Lower leg skin (tissue), 3 donors: ENCODE results near the gene TNNI3K.

ENCODE experiments used
- POLR2A ChIP-seq, 2 donors: fragments of 450-650 bp; IDR thresholded peaks; one replicate each; pipeline ENCODE4 v1.6.1; 2016 to 2017; ENCODE audit warnings: antibody characterized with exemption in 2 of 2, mild to moderate bottlenecking in 1 of 2, moderate library complexity in 1 of 2
- TF ChIP-seq, protein P1 (sequence below), 3 donors: fragments of 450-650 bp; IDR thresholded peaks; one replicate each; pipeline ENCODE4 v1.5.1; 2016; ENCODE audit warnings: antibody characterized with exemption in 3 of 3, mild to moderate bottlenecking in 3 of 3, moderate library complexity in 2 of 3

DNA sequence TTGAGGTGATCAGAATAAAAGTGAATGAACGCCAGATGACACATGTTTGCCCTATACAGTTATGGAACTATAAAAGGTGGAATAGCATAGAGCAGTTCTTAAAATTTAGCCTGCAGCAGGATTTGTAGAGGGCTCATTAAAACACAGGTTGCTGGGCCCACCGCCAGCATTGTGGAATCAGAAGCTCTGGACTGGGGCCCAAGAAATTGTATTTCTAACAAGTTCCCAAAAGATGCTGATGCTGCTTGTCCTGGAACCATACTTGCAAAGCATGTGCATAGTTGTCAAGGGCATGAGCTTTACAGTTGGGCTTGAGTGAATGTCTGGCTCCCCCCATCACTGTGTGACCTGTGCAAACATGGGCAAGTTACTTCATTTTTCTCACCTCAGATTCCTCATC is 314.7 kb downstream of the TNNI3K start:
- TF ChIP-seq, protein P1, sequence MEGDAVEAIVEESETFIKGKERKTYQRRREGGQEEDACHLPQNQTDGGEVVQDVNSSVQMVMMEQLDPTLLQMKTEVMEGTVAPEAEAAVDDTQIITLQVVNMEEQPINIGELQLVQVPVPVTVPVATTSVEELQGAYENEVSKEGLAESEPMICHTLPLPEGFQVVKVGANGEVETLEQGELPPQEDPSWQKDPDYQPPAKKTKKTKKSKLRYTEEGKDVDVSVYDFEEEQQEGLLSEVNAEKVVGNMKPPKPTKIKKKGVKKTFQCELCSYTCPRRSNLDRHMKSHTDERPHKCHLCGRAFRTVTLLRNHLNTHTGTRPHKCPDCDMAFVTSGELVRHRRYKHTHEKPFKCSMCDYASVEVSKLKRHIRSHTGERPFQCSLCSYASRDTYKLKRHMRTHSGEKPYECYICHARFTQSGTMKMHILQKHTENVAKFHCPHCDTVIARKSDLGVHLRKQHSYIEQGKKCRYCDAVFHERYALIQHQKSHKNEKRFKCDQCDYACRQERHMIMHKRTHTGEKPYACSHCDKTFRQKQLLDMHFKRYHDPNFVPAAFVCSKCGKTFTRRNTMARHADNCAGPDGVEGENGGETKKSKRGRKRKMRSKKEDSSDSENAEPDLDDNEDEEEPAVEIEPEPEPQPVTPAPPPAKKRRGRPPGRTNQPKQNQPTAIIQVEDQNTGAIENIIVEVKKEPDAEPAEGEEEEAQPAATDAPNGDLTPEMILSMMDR (IDR thresholded peaks at IDR 0.05), result no peak
- TF ChIP-seq POLR2A (IDR thresholded peaks at IDR 0.05), result no peak
